ENCODE measurements around the gene OR5AL1. TPM values are rescaled to one million over a fixed set of nuclear protein-coding genes. Genes with fewer than 3 reads are reported as not detected.
"Not testable (repeated sequence)": the region's sequence is repeated elsewhere in the genome, so short reads cannot be mapped to it uniquely, and the experiment has no call there.

Gene OR5AL1
- total RNA-seq = not detected
- long read RNA-seq = 0 reads

DNA sequence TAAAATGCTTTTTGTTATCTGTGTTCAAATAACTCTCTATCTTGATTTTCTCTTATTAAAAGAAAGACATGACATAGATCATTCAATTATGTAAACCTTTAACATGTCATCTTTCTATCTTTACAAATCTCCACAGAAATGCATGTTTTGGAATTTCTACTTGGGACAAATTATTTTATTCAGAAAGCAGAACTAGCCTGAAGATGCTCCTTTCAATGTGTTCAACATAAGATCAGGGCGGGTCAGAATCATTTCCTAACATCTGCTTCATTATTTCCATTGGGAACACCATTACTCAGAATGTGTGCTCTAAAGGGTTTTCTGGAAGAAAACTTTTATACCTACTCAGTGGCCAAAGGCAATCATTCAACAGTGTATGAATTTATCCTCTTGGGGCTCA is at the start of gene OR5AL1:
TSS of gene OR5AL1 (plus strand) at position 301 of the 400 bp plus-strand sequence.
- TF ChIP-seq, protein P1, sequence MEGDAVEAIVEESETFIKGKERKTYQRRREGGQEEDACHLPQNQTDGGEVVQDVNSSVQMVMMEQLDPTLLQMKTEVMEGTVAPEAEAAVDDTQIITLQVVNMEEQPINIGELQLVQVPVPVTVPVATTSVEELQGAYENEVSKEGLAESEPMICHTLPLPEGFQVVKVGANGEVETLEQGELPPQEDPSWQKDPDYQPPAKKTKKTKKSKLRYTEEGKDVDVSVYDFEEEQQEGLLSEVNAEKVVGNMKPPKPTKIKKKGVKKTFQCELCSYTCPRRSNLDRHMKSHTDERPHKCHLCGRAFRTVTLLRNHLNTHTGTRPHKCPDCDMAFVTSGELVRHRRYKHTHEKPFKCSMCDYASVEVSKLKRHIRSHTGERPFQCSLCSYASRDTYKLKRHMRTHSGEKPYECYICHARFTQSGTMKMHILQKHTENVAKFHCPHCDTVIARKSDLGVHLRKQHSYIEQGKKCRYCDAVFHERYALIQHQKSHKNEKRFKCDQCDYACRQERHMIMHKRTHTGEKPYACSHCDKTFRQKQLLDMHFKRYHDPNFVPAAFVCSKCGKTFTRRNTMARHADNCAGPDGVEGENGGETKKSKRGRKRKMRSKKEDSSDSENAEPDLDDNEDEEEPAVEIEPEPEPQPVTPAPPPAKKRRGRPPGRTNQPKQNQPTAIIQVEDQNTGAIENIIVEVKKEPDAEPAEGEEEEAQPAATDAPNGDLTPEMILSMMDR (IDR thresholded peaks at IDR 0.05) = no peak
- no peak for TF ChIP-seq POLR2A (IDR thresholded peaks at IDR 0.05)
- H3K36me3 ChIP-seq = no peaks in the 10 kb centered on the region
- no peak within 1 kb of the TSS for H3K27ac ChIP-seq
- no peaks in the 10 kb centered on the region for H3K9me3 ChIP-seq
- no peak within 1 kb of the TSS for H3K4me3 ChIP-seq
- ATAC-seq = no peak
- no peaks in the 10 kb centered on the region for H3K27me3 ChIP-seq
- intact Hi-C loops (cut with DNase I) = no loop called here
- 50% methylated on average over 1 of the region's 1 CpG for WGBS (ENCODE audit: insufficient coverage, low coverage, low lambda C conversion rate, missing lambda C conversion rate)
- DNase-seq = no peak
- H3K4me1 ChIP-seq = no peaks in the 10 kb centered on the region

DNA sequence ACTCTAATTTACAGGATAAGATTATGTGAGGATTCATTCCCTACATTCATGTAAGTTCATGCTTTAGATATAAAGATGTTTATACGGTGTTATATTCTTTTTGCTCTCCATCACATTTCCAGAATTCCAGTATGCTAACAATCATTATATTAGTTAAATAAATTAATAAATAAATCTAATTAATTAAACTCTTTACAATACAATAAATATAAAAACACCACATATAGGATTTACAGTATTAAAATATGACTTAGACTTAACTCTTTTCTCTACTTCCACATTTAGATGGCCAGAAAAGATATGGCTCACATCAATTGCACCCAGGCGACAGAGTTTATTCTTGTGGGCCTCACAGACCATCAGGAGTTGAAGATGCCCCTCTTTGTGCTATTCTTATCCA is 37.2 kb upstream of the OR5AL1 start, which contains the start of gene OR8U1:
TSS of gene OR8U1 (plus strand) at position 301 of the 400 bp plus-strand sequence. CDS start at position 301, 0 bp downstream.
- ATAC-seq = no peak
- intact Hi-C loops (cut with DNase I) = no loop called here
- WGBS (ENCODE audit: insufficient coverage, low coverage, low lambda C conversion rate, missing lambda C conversion rate) = 39% methylated on average over 2 of the region's 2 CpGs
- Histone ChIP-seq H3K27me3 (no peaks in the 10 kb centered on the region), H3K36me3 (no peaks in the 10 kb centered on the region), H3K4me3 (no peak within 1 kb of the TSS), H3K9me3 (no peaks in the 10 kb centered on the region), H3K27ac (no peak within 1 kb of the TSS), H3K4me1 (no peaks in the 10 kb centered on the region)
- DNase-seq = no peak
- TF ChIP-seq, protein P1 (IDR thresholded peaks at IDR 0.05) = no peak
- no peak for TF ChIP-seq POLR2A (IDR thresholded peaks at IDR 0.05)

GRCh38 chr11:56380120-56380519 is 32.4 kb upstream of the OR5AL1 start:
- DNase-seq = no peak
- TF ChIP-seq POLR2A (IDR thresholded peaks at IDR 0.05) = no peak
- TF ChIP-seq, protein P1 (IDR thresholded peaks at IDR 0.05) = no peak
- H3K27me3 ChIP-seq = no peaks in the 10 kb centered on the region
- WGBS (ENCODE audit: insufficient coverage, low coverage, low lambda C conversion rate, missing lambda C conversion rate) = 65% methylated on average over 2 of the region's 2 CpGs
- no peak for ATAC-seq
- H3K36me3 ChIP-seq = no peaks in the 10 kb centered on the region
- no peak overlapping the region for H3K4me3 ChIP-seq
- intact Hi-C loops (cut with DNase I) = no loop called here
- H3K9me3 ChIP-seq = no peaks in the 10 kb centered on the region
- no peaks in the 10 kb centered on the region for H3K4me1 ChIP-seq
- no peak overlapping the region for H3K27ac ChIP-seq

- no peaks in the 10 kb centered on the region for H3K9me3 ChIP-seq
- 58% methylated on average over 3 of the region's 3 CpGs for WGBS (ENCODE audit: insufficient coverage, low coverage, low lambda C conversion rate, missing lambda C conversion rate)
- DNase-seq (no peak), ATAC-seq (no peak)
- TF ChIP-seq, protein P1 (IDR thresholded peaks at IDR 0.05) = no peak
- no peak for TF ChIP-seq POLR2A (IDR thresholded peaks at IDR 0.05)
- intact Hi-C loops (cut with DNase I) = no loop called here
- no peaks in the 10 kb centered on the region for H3K27me3 ChIP-seq
- H3K4me3 ChIP-seq = no peak overlapping the region
- no peaks in the 10 kb centered on the region for H3K36me3 ChIP-seq
- no peaks in the 10 kb centered on the region for H3K4me1 ChIP-seq
- H3K27ac ChIP-seq = no peak overlapping the region
Measured at GRCh38 chr11:56394381-56394780, 18.1 kb upstream of the OR5AL1 start.

DNA sequence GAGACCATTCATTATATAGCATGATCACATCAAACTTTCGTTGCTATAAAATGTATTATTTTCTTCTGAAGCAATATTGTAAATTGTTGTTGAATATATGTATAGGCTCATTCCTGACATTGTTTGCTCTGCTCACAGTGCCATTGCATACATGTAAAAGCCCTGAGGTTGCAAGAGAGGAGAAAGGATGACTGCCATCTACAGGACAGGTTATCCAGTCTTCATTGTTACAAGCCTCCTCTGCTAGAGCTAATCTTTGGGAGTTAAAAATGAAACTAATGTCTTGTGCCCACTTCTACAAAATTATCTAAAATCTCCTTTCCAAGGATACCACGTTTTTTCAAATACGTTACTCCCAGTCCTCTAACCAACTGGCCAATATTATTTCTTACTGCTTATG is 16.4 kb upstream of the OR5AL1 start:
- no peaks in the 10 kb centered on the region for H3K27me3 ChIP-seq
- no peak overlapping the region for H3K27ac ChIP-seq
- no peaks in the 10 kb centered on the region for H3K36me3 ChIP-seq
- no peak for TF ChIP-seq POLR2A (IDR thresholded peaks at IDR 0.05)
- TF ChIP-seq, protein P1 (IDR thresholded peaks at IDR 0.05) = no peak
- H3K4me3 ChIP-seq = no peak overlapping the region
- WGBS (ENCODE audit: insufficient coverage, low coverage, low lambda C conversion rate, missing lambda C conversion rate) = 19% methylated on average over 3 of the region's 3 CpGs
- no peaks in the 10 kb centered on the region for H3K9me3 ChIP-seq
- intact Hi-C loops (cut with DNase I) = no loop called here
- no peaks in the 10 kb centered on the region for H3K4me1 ChIP-seq
- ATAC-seq (no peak), DNase-seq (no peak)

DNA sequence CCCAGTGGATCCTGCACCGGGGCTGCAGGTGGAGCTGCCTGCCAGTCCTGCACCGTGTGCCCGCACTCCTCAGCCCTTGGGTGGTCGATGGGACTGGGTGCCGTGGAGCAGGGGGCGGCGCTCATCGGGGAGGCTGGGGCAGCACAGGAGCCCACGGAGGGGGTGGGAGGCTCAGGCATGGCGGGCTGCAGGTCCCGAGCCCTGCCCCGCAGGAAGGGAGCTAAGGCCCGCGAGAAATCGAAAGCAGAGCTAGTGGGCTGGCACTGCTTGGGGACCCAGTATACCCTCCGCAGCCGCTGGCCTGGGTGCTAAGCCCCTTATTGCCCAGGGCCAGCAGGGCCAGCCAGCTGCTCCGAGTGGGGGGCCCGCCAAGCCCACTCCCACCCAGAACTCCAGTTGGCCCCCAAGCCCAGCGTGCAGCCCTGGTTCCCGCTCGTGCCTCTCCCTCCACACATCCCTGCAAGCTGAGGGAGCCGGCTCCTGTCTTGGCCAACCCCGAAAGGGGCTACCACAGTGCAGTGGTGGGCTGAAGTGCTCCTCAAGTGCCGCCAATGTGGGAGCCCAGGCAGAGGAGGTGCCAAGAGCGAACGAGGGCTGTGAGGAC is 10.5 kb upstream of the OR5AL1 start:
- H3K27me3 ChIP-seq; intact Hi-C loops (cut with DNase I); H3K9me3 ChIP-seq; H3K27ac ChIP-seq; H3K4me3 ChIP-seq; H3K36me3 ChIP-seq; H3K4me1 ChIP-seq; ATAC-seq: not testable (repeated sequence)
- peak in 1 of 3 donors; percentile 38 for DNase-seq
- no CpG with 5 or more reads among the region's 27 CpGs for WGBS (ENCODE audit: insufficient coverage, low coverage, low lambda C conversion rate, missing lambda C conversion rate)
